Chondrocyte (in vitro differentiated cells): Measurements from ENCODE around the gene CTNNBIP1. TPM values are rescaled to one million over a fixed set of nuclear protein-coding genes. Genes with fewer than 3 reads are reported as not detected.
"Not testable (repeated sequence)": the region's sequence is repeated elsewhere in the genome, so short reads cannot be mapped to it uniquely, and the experiment has no call there.

Experiments
- DNase-seq: peaks from one replicate; pipeline ENCODE4 v3.0.0; 2021; ENCODE audit warnings: mixed read lengths, low spot score
- H3K27ac Mint-ChIP-seq: one replicate; pipeline ENCODE4 v1.8.0; 2021; ENCODE audit warnings: mild to moderate bottlenecking, moderate library complexity, mixed read lengths; ENCODE audit not compliant: unreplicated experiment
- H3K27me3 Mint-ChIP-seq: 2 replicates; pipeline ENCODE4 v1.8.0; 2021; ENCODE audit warnings: low read depth, mixed read lengths
- H3K36me3 Mint-ChIP-seq: 2 replicates; pipeline ENCODE4 v1.8.0; 2021; ENCODE audit warnings: low read depth, mixed read lengths
- H3K4me1 Mint-ChIP-seq: 2 replicates; pipeline ENCODE4 v1.8.0; 2021; ENCODE audit warnings: low read depth, mild to moderate bottlenecking, mixed read lengths
- H3K4me3 Mint-ChIP-seq: one replicate; pipeline ENCODE4 v1.8.0; 2021; ENCODE audit warnings: mild to moderate bottlenecking, moderate library complexity, mixed read lengths; ENCODE audit not compliant: unreplicated experiment
- H3K9me3 Mint-ChIP-seq: 2 replicates; pipeline ENCODE4 v1.8.0; 2021; ENCODE audit warnings: low read depth, mixed read lengths
- total RNA-seq: library from RNA; stranded (reverse); gene quantifications from 3 replicates; pipeline ENCODE4 v1.2.1, GENCODE V29; 2021
- TF ChIP-seq, protein P1 (sequence below): fragments of 200-600 bp; sonication (generic); IDR thresholded peaks from 2 replicates; pipeline ENCODE4 v1.5.0; 2021; ENCODE audit warnings: antibody characterized with exemption, mild to moderate bottlenecking, moderate library complexity

CTNNBIP1 gene
- total RNA-seq, 1 donor from 2014 or later: 26.2 TPM

DNA sequence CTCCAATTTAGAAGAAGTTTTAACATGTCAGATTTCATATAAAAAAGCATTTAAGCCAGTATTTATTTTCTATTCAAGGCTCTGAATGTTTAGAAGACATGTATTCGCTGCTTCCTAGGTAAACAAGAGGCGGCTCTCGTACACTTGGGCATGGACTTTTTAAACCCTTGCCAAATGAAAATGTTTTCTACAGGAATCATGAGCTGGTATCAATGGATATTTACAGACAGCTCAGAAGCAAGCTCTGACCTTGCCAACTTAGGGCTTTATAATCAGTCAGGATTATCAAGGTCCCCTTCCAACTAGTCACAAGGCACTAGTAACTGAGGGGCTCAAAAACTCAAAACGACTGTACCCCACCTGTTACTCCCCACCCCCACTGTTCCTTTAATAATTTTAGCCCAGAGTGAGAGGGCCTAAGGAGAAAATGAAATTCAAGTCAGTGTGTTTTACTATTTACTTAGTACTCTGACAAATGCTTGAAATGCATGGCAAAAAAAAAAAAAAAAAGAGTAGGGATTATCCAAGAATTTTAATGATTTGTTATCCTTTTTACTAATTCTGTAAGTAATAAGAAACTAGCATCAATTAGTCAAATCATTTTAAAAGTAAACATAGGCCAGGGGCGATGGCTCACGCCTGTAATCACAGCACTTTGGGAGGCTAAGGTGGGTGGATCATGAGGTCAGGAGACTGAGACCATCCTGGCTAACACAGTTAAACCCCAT, 98.7 kb downstream of the CTNNBIP1 start:
- Mint-ChIP-seq H3K36me3 (no peaks in the 10 kb centered on the region), H3K27me3 (no peaks in the 10 kb centered on the region), H3K4me3 (no peak overlapping the region), H3K9me3 (no peaks in the 10 kb centered on the region), H3K4me1 (peaks cover 29% of the 10 kb centered on the region), H3K27ac (no peak overlapping the region)
- TF ChIP-seq, protein P1, sequence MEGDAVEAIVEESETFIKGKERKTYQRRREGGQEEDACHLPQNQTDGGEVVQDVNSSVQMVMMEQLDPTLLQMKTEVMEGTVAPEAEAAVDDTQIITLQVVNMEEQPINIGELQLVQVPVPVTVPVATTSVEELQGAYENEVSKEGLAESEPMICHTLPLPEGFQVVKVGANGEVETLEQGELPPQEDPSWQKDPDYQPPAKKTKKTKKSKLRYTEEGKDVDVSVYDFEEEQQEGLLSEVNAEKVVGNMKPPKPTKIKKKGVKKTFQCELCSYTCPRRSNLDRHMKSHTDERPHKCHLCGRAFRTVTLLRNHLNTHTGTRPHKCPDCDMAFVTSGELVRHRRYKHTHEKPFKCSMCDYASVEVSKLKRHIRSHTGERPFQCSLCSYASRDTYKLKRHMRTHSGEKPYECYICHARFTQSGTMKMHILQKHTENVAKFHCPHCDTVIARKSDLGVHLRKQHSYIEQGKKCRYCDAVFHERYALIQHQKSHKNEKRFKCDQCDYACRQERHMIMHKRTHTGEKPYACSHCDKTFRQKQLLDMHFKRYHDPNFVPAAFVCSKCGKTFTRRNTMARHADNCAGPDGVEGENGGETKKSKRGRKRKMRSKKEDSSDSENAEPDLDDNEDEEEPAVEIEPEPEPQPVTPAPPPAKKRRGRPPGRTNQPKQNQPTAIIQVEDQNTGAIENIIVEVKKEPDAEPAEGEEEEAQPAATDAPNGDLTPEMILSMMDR: no peak
- no peak for DNase-seq

DNA sequence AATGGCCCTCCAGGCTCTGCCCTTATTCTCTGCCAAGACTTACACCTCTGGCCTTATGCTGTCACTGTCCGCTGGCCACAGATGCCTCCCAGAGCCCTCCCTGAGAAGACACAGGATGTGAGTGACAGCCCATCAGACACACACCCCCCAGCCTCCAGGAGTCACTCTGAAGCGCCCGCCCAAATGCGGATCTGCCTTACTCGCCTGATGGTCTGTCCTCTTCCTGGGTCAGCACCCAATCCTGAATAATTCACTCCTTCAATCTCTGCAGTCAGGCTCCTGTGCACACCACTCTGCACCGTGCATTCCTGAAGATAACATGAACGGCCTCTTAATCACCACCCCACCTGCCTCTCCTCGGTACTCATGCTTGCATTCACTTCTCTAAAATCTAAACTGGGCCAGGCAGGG, 101.0 kb downstream of the CTNNBIP1 start:
- Mint-ChIP-seq H3K27me3 (no peaks in the 10 kb centered on the region), H3K36me3 (no peaks in the 10 kb centered on the region), H3K4me1 (peaks cover 21% of the 10 kb centered on the region), H3K27ac (no peak overlapping the region), H3K4me3 (no peak overlapping the region), H3K9me3 (no peaks in the 10 kb centered on the region)
- TF ChIP-seq, protein P1: no peak
- no peak for DNase-seq

- TF ChIP-seq, protein P1: no peak
- Mint-ChIP-seq H3K9me3 (no peaks in the 10 kb centered on the region), H3K4me1 (peaks cover 21% of the 10 kb centered on the region), H3K27ac (no peak overlapping the region), H3K27me3 (no peaks in the 10 kb centered on the region), H3K4me3 (no peak overlapping the region), H3K36me3 (no peaks in the 10 kb centered on the region)
- peak; percentile 29 for DNase-seq
Measured at GRCh38 chr1:9808459-9808858, 101.6 kb downstream of the CTNNBIP1 start.

GRCh38 chr1:9807541-9807940, 102.5 kb downstream of the CTNNBIP1 start:
- no peaks in the 10 kb centered on the region for H3K9me3 Mint-ChIP-seq
- H3K4me3 Mint-ChIP-seq: no peak overlapping the region
- H3K4me1 Mint-ChIP-seq: peaks cover 21% of the 10 kb centered on the region
- no peak overlapping the region for H3K27ac Mint-ChIP-seq
- peak; percentile 68 for DNase-seq
- TF ChIP-seq, protein P1: no peak
- no peaks in the 10 kb centered on the region for H3K27me3 Mint-ChIP-seq
- H3K36me3 Mint-ChIP-seq: no peaks in the 10 kb centered on the region

- H3K36me3 Mint-ChIP-seq, H3K9me3 Mint-ChIP-seq, H3K4me3 Mint-ChIP-seq, H3K27ac Mint-ChIP-seq, H3K27me3 Mint-ChIP-seq: not testable (repeated sequence)
- peak; percentile 12 for DNase-seq
- peaks cover 18% of the 10 kb centered on the region for H3K4me1 Mint-ChIP-seq
Measured at GRCh38 chr1:9805972-9806371, 104.1 kb downstream of the CTNNBIP1 start.

DNA sequence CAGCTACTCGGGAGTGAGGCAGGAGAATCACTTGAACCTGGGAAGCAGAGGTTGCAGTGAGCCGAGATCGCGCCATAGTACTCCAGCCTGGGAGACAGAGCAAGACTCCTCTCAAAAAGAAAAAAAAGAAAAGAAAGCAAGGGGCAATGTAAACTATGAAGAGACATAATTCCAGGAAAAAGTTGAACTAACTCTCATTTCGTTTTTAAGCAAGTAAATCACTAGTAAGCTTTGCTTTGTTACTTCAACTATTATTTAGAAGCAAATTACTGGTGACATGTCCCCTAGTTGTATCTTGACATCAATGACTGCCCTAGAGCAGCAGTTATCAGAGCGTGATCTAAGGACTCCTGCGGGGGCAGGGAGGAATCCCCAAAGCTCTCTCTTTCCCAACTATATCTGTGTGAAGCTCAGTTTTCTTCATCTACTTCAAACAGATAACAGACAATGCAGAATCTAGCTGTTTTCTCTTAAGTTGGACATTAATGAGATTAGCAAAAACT, 105.0 kb downstream of the CTNNBIP1 start:
- TF ChIP-seq, protein P1: no peak
- no peak for DNase-seq
- no peak overlapping the region for H3K27ac Mint-ChIP-seq
- H3K4me3 Mint-ChIP-seq: no peak overlapping the region
- no peaks in the 10 kb centered on the region for H3K36me3 Mint-ChIP-seq
- peaks cover 18% of the 10 kb centered on the region for H3K4me1 Mint-ChIP-seq
- H3K27me3 Mint-ChIP-seq: no peaks in the 10 kb centered on the region
- no peaks in the 10 kb centered on the region for H3K9me3 Mint-ChIP-seq

- H3K4me1 Mint-ChIP-seq: peaks cover 17% of the 10 kb centered on the region
- not testable (repeated sequence) for H3K36me3 Mint-ChIP-seq, H3K9me3 Mint-ChIP-seq, H3K4me3 Mint-ChIP-seq, H3K27me3 Mint-ChIP-seq, H3K27ac Mint-ChIP-seq
- DNase-seq: peak; percentile 5
Measured at GRCh38 chr1:9803003-9803918, 106.8 kb downstream of the CTNNBIP1 start.
